ENCODE measurements around the gene PLA2G12A. TPM values are rescaled to one million over a fixed set of nuclear protein-coding genes. Genes with fewer than 3 reads are reported as not detected.
A peak's percentile ranks its signal among the peaks of the same experiment; 100 is the strongest.

Gene PLA2G12A
- polyA plus RNA-seq, 1 donor: 33.0 TPM

GRCh38 chr4:109730619-109731545 lies 1.0 kb upstream of the PLA2G12A start:
- DNase-seq: no peak

- DNase-seq: peak; percentile 25
Observed at GRCh38 chr4:109729117-109729717, 653 bp downstream of the PLA2G12A start.

- DNase-seq: no peak
Observed at GRCh38 chr4:109728385-109728784, 1.5 kb downstream of the PLA2G12A start.

- no peak for DNase-seq
Observed at GRCh38 chr4:109723110-109723509, 6.8 kb downstream of the PLA2G12A start.

GRCh38 chr4:109722357-109722756 lies 7.5 kb downstream of the PLA2G12A start:
- no peak for DNase-seq

GRCh38 chr4:109721033-109721432 lies 8.8 kb downstream of the PLA2G12A start:
- DNase-seq: no peak

GRCh38 chr4:109719604-109720003 lies 10.3 kb downstream of the PLA2G12A start:
- no peak for DNase-seq

- DNase-seq: no peak
Observed at GRCh38 chr4:109718759-109719158, 11.1 kb downstream of the PLA2G12A start.

- DNase-seq: no peak
Observed at GRCh38 chr4:109713500-109713899, 16.4 kb downstream of the PLA2G12A start.

GRCh38 chr4:109708990-109709389 lies 20.9 kb downstream of the PLA2G12A start:
- DNase-seq: no peak

- DNase-seq: no peak
Observed at GRCh38 chr4:109708435-109708834, 21.4 kb downstream of the PLA2G12A start.

GRCh38 chr4:109703664-109704361 lies 26.1 kb downstream of the PLA2G12A start:
- peak; percentile 40 for DNase-seq

- DNase-seq: peak; percentile 79
Observed at GRCh38 chr4:109702950-109703663, 26.8 kb downstream of the PLA2G12A start, which contains the start of gene CASP6. TSS of gene CASP6 (minus strand) at chr4:109703445. CDS start at chr4:109703395, 50 bp downstream.

- DNase-seq: peak; percentile 27
Observed at GRCh38 chr4:109701566-109702410, 28.1 kb downstream of the PLA2G12A start.

- DNase-seq: no peak
Observed at GRCh38 chr4:109699553-109700225, 30.2 kb downstream of the PLA2G12A start.

GRCh38 chr4:109698656-109699055 lies 31.2 kb downstream of the PLA2G12A start:
- no peak for DNase-seq

GRCh38 chr4:109691411-109691920 lies 38.4 kb downstream of the PLA2G12A start:
- DNase-seq: no peak

- no peak for DNase-seq
Observed at GRCh38 chr4:109690690-109691410, 39.0 kb downstream of the PLA2G12A start.

- no peak for DNase-seq
Observed at GRCh38 chr4:109684727-109685126, 45.1 kb downstream of the PLA2G12A start.
